Mesendoderm (in vitro differentiated cells): ENCODE measurements around the gene DNM3.

Source experiments
- DNase-seq: peaks from one replicate; pipeline ENCODE4 v3.0.0; 2013
- H2AK5ac ChIP-seq: 2 replicates; pipeline ENCODE4 v1.6.1; 2013; ENCODE audit warnings: low read length, inconsistent platforms
- H2BK120ac ChIP-seq: 2 replicates; pipeline ENCODE4 v1.6.1; 2013; ENCODE audit warnings: low read depth, mild to moderate bottlenecking, low read length, moderate library complexity, mixed read lengths
- H2BK15ac ChIP-seq: replicated peaks from 2 replicates; pipeline ENCODE4 v1.6.1; 2013; ENCODE audit warnings: low read depth, mild to moderate bottlenecking, moderate library complexity
- H2BK5ac ChIP-seq: 2 replicates; pipeline ENCODE4 v1.6.1; 2013; ENCODE audit warnings: low read length, inconsistent platforms
- H3K18ac ChIP-seq: 2 replicates; pipeline ENCODE4 v1.6.1; 2013; ENCODE audit warnings: mild to moderate bottlenecking, low read length, mixed read lengths
- H3K23ac ChIP-seq: one replicate; pipeline ENCODE4 v1.6.1; 2013; ENCODE audit warnings: low read length
- H3K27ac ChIP-seq: 2 replicates; pipeline ENCODE4 v1.5.1; 2013; ENCODE audit warnings: low read depth, mild to moderate bottlenecking, inconsistent platforms, low read length, moderate library complexity
- H3K27me3 ChIP-seq: 2 replicates; pipeline ENCODE4 v1.6.1; 2013; ENCODE audit warnings: low read length, control low read depth, mild to moderate bottlenecking, inconsistent platforms; ENCODE audit not compliant: insufficient read depth, poor library complexity
- H3K36me3 ChIP-seq: 2 replicates; pipeline ENCODE4 v1.6.1; 2013; ENCODE audit warnings: low read length, inconsistent platforms; ENCODE audit not compliant: control insufficient read depth, insufficient read depth
- H3K4ac ChIP-seq: one replicate; pipeline ENCODE4 v1.6.1; 2013; ENCODE audit warnings: low read depth, mild to moderate bottlenecking, low read length, moderate library complexity
- H3K4me1 ChIP-seq: 2 replicates; pipeline ENCODE4 v1.6.1; 2013; ENCODE audit warnings: low read depth, low read length, inconsistent platforms; ENCODE audit not compliant: control insufficient read depth
- H3K4me2 ChIP-seq: 2 replicates; pipeline ENCODE4 v1.6.1; 2013; ENCODE audit warnings: low read length
- H3K4me3 ChIP-seq: 2 replicates; pipeline ENCODE4 v1.5.1; 2013; ENCODE audit warnings: mild to moderate bottlenecking, low read length
- H3K56ac ChIP-seq: one replicate; pipeline ENCODE4 v1.6.1; 2013; ENCODE audit warnings: low read length
- H3K79me1 ChIP-seq: 2 replicates; pipeline ENCODE4 v1.6.1; 2013; ENCODE audit warnings: low read length, inconsistent platforms
- H3K79me2 ChIP-seq: 2 replicates; pipeline ENCODE4 v1.6.1; 2013; ENCODE audit warnings: mild to moderate bottlenecking, low read length; ENCODE audit not compliant: control insufficient read depth, insufficient read depth
- H3K9ac ChIP-seq: 2 replicates; pipeline ENCODE4 v1.6.1; 2013; ENCODE audit warnings: low read length, inconsistent platforms
- H4K5ac ChIP-seq: one replicate; pipeline ENCODE4 v1.6.1; 2013; ENCODE audit warnings: low read length
- H4K8ac ChIP-seq: one replicate; pipeline ENCODE4 v1.6.1; 2013; ENCODE audit warnings: low read depth, mild to moderate bottlenecking, control low read depth, low read length, moderate library complexity
- WGBS: extraction: QIAGEN DNeasy Blood & Tissue Kit; methylation state at CpG from one replicate; pipeline ENCODE4 v1.1.7; 2013; ENCODE audit warnings: low lambda C conversion rate, missing lambda C conversion rate; ENCODE audit not compliant: insufficient coverage; ENCODE audit errors: extremely low coverage; 5-methylcytosine and 5-hydroxymethylcytosine counted together

Gene DNM3

DNA sequence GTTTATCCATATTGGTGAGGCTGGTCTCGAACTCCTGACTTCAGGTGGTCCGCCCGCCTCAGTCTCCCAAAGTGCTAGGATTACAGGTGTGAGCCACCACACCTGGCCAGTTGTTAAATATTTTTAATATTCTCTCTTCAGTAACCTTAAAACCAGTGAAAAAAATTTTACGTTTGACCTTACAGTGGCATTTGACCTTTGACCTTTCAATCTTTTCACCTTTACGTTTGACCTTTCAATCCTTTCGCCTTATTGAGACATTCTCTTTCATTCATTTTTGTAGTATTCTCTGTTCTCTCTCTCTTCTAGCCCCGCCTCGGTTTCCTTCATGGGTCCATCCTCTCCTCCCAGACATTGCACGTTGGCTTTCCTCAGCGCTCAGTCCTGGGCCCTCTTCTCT is 277.9 kb downstream of the DNM3 start:
- no peak overlapping the region for H2AK5ac ChIP-seq
- no peaks in the 10 kb centered on the region for H3K79me2 ChIP-seq
- no peak overlapping the region for H4K5ac ChIP-seq
- no peak overlapping the region for H3K23ac ChIP-seq
- H3K79me1 ChIP-seq, result no peaks in the 10 kb centered on the region
- H2BK120ac ChIP-seq, result no peak overlapping the region
- no peak overlapping the region for H3K27ac ChIP-seq
- no peak overlapping the region for H3K4me2 ChIP-seq
- H3K27me3 ChIP-seq, result no peaks in the 10 kb centered on the region
- no peak overlapping the region for H3K18ac ChIP-seq
- no peak overlapping the region for H3K4ac ChIP-seq
- no peak overlapping the region for H3K4me3 ChIP-seq
- no peak overlapping the region for H2BK15ac ChIP-seq
- no CpG with 5 or more reads among the region's 10 CpGs for WGBS
- no peaks in the 10 kb centered on the region for H3K4me1 ChIP-seq
- DNase-seq, result no peak
- no peaks in the 10 kb centered on the region for H3K36me3 ChIP-seq
- H2BK5ac ChIP-seq, result no peak overlapping the region
- H3K9ac ChIP-seq, result no peak overlapping the region
- no peak overlapping the region for H3K56ac ChIP-seq
- no peak overlapping the region for H4K8ac ChIP-seq

DNA sequence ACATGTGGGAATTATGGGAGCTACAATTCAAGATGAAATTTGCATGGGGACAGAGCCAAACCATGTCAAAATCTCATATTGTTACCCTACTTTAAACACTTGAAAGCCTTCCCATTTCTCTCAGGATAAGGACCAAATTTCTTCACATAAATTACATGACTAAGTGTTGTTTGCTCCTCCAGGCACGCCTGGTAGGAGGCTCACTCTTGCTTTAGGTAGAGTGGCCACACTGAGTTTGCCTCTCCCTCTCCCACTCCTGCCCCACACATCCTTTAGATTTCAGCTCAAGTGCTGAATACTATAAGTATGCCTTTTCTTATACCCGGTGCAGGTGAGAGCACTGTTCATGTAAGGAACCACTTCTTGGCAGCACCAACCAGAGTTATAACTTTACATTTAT is 279.1 kb downstream of the DNM3 start:
- H3K4me3 ChIP-seq, result no peak overlapping the region
- H4K5ac ChIP-seq, result no peak overlapping the region
- no peak overlapping the region for H3K23ac ChIP-seq
- no peak overlapping the region for H3K27ac ChIP-seq
- H3K4me1 ChIP-seq, result no peaks in the 10 kb centered on the region
- H3K9ac ChIP-seq, result no peak overlapping the region
- no peak overlapping the region for H3K56ac ChIP-seq
- no peaks in the 10 kb centered on the region for H3K36me3 ChIP-seq
- H3K4me2 ChIP-seq, result no peak overlapping the region
- H3K4ac ChIP-seq, result no peak overlapping the region
- H3K79me1 ChIP-seq, result no peaks in the 10 kb centered on the region
- no peak overlapping the region for H3K18ac ChIP-seq
- no CpG with 5 or more reads among the region's 2 CpGs for WGBS
- H3K79me2 ChIP-seq, result no peaks in the 10 kb centered on the region
- H2BK120ac ChIP-seq, result no peak overlapping the region
- no peak overlapping the region for H4K8ac ChIP-seq
- no peaks in the 10 kb centered on the region for H3K27me3 ChIP-seq
- no peak overlapping the region for H2AK5ac ChIP-seq
- H2BK15ac ChIP-seq, result no peak overlapping the region
- no peak overlapping the region for H2BK5ac ChIP-seq
- no peak for DNase-seq

DNA sequence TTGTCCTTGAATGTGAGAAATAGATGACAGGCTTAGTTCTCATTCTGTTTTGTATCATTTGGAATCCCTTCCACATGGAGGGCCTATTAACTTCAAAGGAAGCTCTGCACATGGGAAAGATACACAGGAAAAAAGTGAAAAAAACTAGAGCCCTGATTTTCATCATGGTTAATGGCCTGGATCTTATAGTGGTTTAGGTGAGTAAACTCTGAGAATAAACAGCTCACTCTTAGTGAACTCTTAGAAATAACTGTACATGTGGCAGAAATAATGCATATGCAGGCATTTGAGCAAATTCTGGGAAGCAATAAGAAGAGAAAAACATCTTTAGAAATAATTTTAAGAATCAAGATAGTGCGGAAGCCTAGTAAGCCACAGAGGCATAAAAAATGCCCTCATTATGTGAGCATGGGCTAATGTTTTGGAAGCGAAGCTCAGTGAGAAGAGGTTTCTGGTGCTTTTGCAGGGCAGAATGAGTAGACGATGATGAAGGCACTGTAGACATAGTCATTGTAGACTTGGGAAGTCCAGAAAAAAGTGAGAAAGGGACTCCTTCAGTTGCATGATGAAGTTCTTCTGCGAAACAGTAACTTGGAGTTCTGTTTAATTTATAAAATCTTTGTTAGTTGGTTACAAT is 279.9 kb downstream of the DNM3 start:
- Histone ChIP-seq H3K36me3 (no peaks in the 10 kb centered on the region), H3K4ac (no peak overlapping the region), H3K9ac (no peak overlapping the region), H3K4me2 (no peak overlapping the region), H3K23ac (no peak overlapping the region), H3K27me3 (no peaks in the 10 kb centered on the region), H3K79me2 (no peaks in the 10 kb centered on the region), H3K27ac (no peak overlapping the region), H4K5ac (no peak overlapping the region), H3K4me3 (no peak overlapping the region), H2BK5ac (no peak overlapping the region), H2AK5ac (no peak overlapping the region), H3K56ac (no peak overlapping the region), H2BK15ac (no peak overlapping the region), H3K18ac (no peak overlapping the region), H3K79me1 (no peaks in the 10 kb centered on the region), H4K8ac (no peak overlapping the region), H2BK120ac (no peak overlapping the region), H3K4me1 (no peaks in the 10 kb centered on the region)
- DNase-seq, result no peak
- no CpG with 5 or more reads among the region's 4 CpGs for WGBS

DNA sequence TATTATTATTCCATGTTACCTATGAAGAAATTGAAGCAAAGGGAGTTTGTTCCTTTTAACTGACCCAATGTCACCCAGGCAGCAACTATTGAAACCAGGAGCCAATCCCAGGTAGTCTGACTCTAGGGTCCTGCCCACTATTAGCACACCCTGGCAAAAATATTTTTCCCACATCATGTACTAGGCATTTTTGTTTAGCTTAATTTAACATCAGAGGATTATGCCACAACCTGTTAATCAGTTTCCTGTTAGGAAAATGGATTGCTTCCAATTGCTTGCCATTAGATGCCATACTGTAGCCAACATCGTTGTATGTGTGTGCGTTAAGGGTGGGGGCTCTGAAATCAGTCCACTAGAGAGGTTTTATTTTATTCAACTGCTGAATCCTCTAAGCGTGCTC is 281.1 kb downstream of the DNM3 start:
- H3K36me3 ChIP-seq, result no peaks in the 10 kb centered on the region
- H3K79me1 ChIP-seq, result no peaks in the 10 kb centered on the region
- no peak overlapping the region for H3K27ac ChIP-seq
- H2BK120ac ChIP-seq, result no peak overlapping the region
- no peak overlapping the region for H3K4me3 ChIP-seq
- no peak for DNase-seq
- no peak overlapping the region for H2BK5ac ChIP-seq
- no peak overlapping the region for H3K4ac ChIP-seq
- H3K56ac ChIP-seq, result no peak overlapping the region
- H3K27me3 ChIP-seq, result no peaks in the 10 kb centered on the region
- no peaks in the 10 kb centered on the region for H3K79me2 ChIP-seq
- no peak overlapping the region for H4K5ac ChIP-seq
- H2BK15ac ChIP-seq, result no peak overlapping the region
- H3K9ac ChIP-seq, result no peak overlapping the region
- no peak overlapping the region for H2AK5ac ChIP-seq
- no peak overlapping the region for H3K4me2 ChIP-seq
- H3K4me1 ChIP-seq, result no peaks in the 10 kb centered on the region
- WGBS, result no CpG with 5 or more reads among the region's 3 CpGs
- H4K8ac ChIP-seq, result no peak overlapping the region
- no peak overlapping the region for H3K23ac ChIP-seq
- H3K18ac ChIP-seq, result no peak overlapping the region

DNA sequence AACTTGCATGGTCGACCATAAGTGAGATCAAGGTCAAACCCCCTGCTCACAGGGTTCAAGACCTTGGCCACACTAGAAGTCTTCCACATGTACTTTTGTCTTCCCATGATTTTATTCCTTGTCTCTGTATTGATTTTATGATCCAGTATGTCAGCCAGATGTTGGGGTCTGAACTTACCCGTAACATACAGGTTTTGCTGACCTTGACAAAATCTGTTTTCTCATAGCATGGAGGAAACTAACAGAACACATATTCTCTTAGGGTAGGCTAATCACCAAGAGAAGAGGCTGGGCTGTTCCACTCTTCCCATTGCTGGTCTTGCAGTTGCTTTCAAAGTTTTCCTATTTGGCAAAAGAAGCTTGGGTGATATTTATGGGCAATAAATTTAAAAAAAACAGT is 284.0 kb downstream of the DNM3 start:
- Histone ChIP-seq H3K9ac (no peak overlapping the region), H3K56ac (no peak overlapping the region), H3K79me1 (no peaks in the 10 kb centered on the region), H3K27me3 (no peaks in the 10 kb centered on the region), H4K8ac (no peak overlapping the region), H3K18ac (no peak overlapping the region), H3K23ac (no peak overlapping the region), H3K79me2 (no peaks in the 10 kb centered on the region), H3K27ac (no peak overlapping the region), H3K4me2 (no peak overlapping the region), H2AK5ac (no peak overlapping the region), H2BK15ac (no peak overlapping the region), H2BK120ac (no peak overlapping the region), H3K36me3 (no peaks in the 10 kb centered on the region), H3K4ac (no peak overlapping the region), H4K5ac (no peak overlapping the region), H3K4me3 (no peak overlapping the region), H3K4me1 (no peaks in the 10 kb centered on the region), H2BK5ac (no peak overlapping the region)
- WGBS, result no CpG with 5 or more reads among the region's 2 CpGs
- DNase-seq, result no peak

DNA sequence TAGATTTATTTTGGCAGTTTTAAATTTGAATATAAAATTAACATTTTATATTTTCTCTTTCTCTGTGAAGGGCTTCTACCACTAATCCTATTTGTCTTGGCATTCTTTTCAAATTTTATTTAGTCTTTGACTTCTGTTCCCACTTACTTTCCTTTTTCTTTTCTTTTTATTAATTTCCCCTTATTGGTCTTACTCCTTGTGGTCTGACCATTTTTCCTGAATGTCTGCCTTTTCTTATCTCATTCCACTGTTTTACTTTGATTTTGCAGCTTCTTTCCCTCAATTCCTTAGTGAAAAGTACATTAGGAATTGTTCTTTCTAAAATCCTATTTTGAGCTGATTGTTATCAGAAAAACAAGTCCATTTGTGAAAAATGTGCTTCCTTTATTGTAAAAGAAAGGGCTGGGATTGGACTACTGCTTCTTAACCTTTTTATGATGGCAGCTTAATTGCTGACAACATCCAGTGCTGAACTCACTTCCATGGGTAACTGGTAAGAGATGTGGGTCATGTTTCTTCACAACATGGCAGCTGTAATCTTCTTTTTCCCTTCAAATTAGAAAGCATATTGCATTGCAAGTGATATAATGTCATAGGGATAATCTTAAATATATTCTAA is 284.6 kb downstream of the DNM3 start:
- Histone ChIP-seq H2BK5ac (no peak overlapping the region), H3K79me2 (no peaks in the 10 kb centered on the region), H3K9ac (no peak overlapping the region), H3K79me1 (no peaks in the 10 kb centered on the region), H4K8ac (no peak overlapping the region), H3K4me1 (no peaks in the 10 kb centered on the region), H2AK5ac (no peak overlapping the region), H3K27ac (no peak overlapping the region), H3K56ac (no peak overlapping the region), H3K27me3 (no peaks in the 10 kb centered on the region), H4K5ac (no peak overlapping the region), H3K4me2 (no peak overlapping the region), H3K36me3 (no peaks in the 10 kb centered on the region), H3K18ac (no peak overlapping the region), H3K23ac (no peak overlapping the region), H3K4ac (no peak overlapping the region), H2BK15ac (no peak overlapping the region), H2BK120ac (no peak overlapping the region), H3K4me3 (no peak overlapping the region)
- DNase-seq, result no peak
